ENCODE results near the gene MAP4K5. TPM values are rescaled to one million over a fixed set of nuclear protein-coding genes. Genes with fewer than 3 reads are reported as not detected.

Gene MAP4K5
- total RNA-seq, 1 experiment from 2014 or later: 42.7 TPM

- no peak overlapping the region for H2BK12ac ChIP-seq (ENCODE audit: insufficient read length, low read depth, low read length)
- no peaks in the 10 kb centered on the region for H3K79me2 ChIP-seq (ENCODE audit: insufficient read depth, low read length)
- Mint-ChIP-seq H3K9me3 (peaks cover 0 to 1% of the 10 kb centered on the region in 2 experiments; a peak in 1 of 5 replicates), H3K27ac (no peak overlapping the region), H3K36me3 (ENCODE audit: insufficient read depth in 1 of 3, low read depth in 3 of 3) (no peaks in the 10 kb centered on the region), H3K27me3 (ENCODE audit: low read depth) (peaks cover 4% of the 10 kb centered on the region; the same call in 1 of the 2 replicates), H3K4me3 (no peak overlapping the region), H3K4me1 (no peaks in the 10 kb centered on the region)
- H3K27ac ChIP-seq (ENCODE audit: insufficient read length, low read depth, low read length): no peak overlapping the region
- no peak overlapping the region for H2BK20ac ChIP-seq (ENCODE audit: low read depth, low read length, poor library complexity, severe bottlenecking)
- no peak overlapping the region; the same call in 1 of the 2 replicates for H3K14ac ChIP-seq (ENCODE audit: insufficient read depth, low read length)
- H4K8ac ChIP-seq (replicated peaks; ENCODE audit: insufficient read length, low read depth, low read length): no peak overlapping the region
- H2BK120ac ChIP-seq (ENCODE audit: low read depth, low read length, poor library complexity, severe bottlenecking): no peak overlapping the region
- no peak overlapping the region for H4K5ac ChIP-seq (ENCODE audit: insufficient read length, low read depth, low read length)
- DNase-seq: no peak
- H2AFZ ChIP-seq (ENCODE audit: low read length): no peak overlapping the region
- TF ChIP-seq, protein P1, sequence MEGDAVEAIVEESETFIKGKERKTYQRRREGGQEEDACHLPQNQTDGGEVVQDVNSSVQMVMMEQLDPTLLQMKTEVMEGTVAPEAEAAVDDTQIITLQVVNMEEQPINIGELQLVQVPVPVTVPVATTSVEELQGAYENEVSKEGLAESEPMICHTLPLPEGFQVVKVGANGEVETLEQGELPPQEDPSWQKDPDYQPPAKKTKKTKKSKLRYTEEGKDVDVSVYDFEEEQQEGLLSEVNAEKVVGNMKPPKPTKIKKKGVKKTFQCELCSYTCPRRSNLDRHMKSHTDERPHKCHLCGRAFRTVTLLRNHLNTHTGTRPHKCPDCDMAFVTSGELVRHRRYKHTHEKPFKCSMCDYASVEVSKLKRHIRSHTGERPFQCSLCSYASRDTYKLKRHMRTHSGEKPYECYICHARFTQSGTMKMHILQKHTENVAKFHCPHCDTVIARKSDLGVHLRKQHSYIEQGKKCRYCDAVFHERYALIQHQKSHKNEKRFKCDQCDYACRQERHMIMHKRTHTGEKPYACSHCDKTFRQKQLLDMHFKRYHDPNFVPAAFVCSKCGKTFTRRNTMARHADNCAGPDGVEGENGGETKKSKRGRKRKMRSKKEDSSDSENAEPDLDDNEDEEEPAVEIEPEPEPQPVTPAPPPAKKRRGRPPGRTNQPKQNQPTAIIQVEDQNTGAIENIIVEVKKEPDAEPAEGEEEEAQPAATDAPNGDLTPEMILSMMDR (conservative IDR thresholded peaks at IDR 0.05): no peak
- no peak overlapping the region for H2BK5ac ChIP-seq (ENCODE audit: insufficient read length, low read length)
- WGBS (ENCODE audit: extremely low coverage, insufficient read length, low lambda C conversion rate): no CpG with 5 or more reads among the region's 4 CpGs
- no peak overlapping the region for H4K91ac ChIP-seq (ENCODE audit: insufficient read length, low read depth, low read length)
- H4K20me1 ChIP-seq (ENCODE audit: control insufficient read depth, insufficient read depth, insufficient read length): no peaks in the 10 kb centered on the region
- H3K56ac ChIP-seq (ENCODE audit: insufficient read length, low read depth, low read length): no peak overlapping the region
- H3K4me2 ChIP-seq (ENCODE audit: insufficient read depth, insufficient read length, low read length): no peak overlapping the region
- H3T11ph ChIP-seq (ENCODE audit: low read length): no peak overlapping the region
- H2AK5ac ChIP-seq (ENCODE audit: insufficient read length, low read length): no peak overlapping the region
- no peak overlapping the region for H2BK15ac ChIP-seq (ENCODE audit: low read depth, low read length)
- no peak overlapping the region for H3K9ac ChIP-seq (ENCODE audit: extremely low read depth, insufficient read length, low read length)
- no peaks in the 10 kb centered on the region for H3K9me3 ChIP-seq (ENCODE audit: control insufficient read depth, low read depth, low read length)
- H3K23ac ChIP-seq (ENCODE audit: insufficient read length, low read depth, low read length): no peak overlapping the region
- H3K18ac ChIP-seq (ENCODE audit: insufficient read length, low read depth, low read length): no peak overlapping the region
- no peaks in the 10 kb centered on the region for H3K4me1 ChIP-seq (ENCODE audit: insufficient read depth, low read length)
- H3K79me1 ChIP-seq (ENCODE audit: insufficient read depth, low read depth, low read length, poor library complexity, severe bottlenecking): no peaks in the 10 kb centered on the region
- no peak overlapping the region for H3K4ac ChIP-seq (ENCODE audit: low read depth, low read length)
- H3K27me3 ChIP-seq (ENCODE audit: insufficient read depth, low read length): no peaks in the 10 kb centered on the region
- H3K23me2 ChIP-seq (ENCODE audit: insufficient read length, low read depth, low read length, poor library complexity, severe bottlenecking): no peaks in the 10 kb centered on the region
Measured at GRCh38 chr14:50371546-50371945, 160.8 kb downstream of the MAP4K5 start.

Other genes starting within 250 kb of the MAP4K5 start
- gene L2HGDH, start 220.3 kb downstream of the MAP4K5 start, total RNA-seq (2021): 22.6 and 24.8 TPM in 2 replicates
- gene DMAC2L, start 220.2 kb downstream of the MAP4K5 start, total RNA-seq (2021): 22.4 TPM in 2 replicates
- 0.72 and 1.8 TPM in 2 replicates for gene CDKL1, start 135.7 kb downstream of the MAP4K5 start, total RNA-seq (2021)
- 3.0 and 3.2 TPM in 2 replicates for gene ATL1, start 27.6 kb upstream of the MAP4K5 start, total RNA-seq (2021)
- gene SAV1, start 135.7 kb upstream of the MAP4K5 start, total RNA-seq (2021): 57.3 and 58.5 TPM in 2 replicates

All from H9 (cell line).